Adipocyte (in vitro differentiated cells): ENCODE measurements around the gene ASB2.
A peak's percentile ranks its signal among the peaks of the same experiment; 100 is the strongest.

ENCODE experiments used
- DNase-seq: peaks from one replicate; pipeline ENCODE4 v3.0.0-alpha.2; 2015; ENCODE audit warnings: low read depth
- H3K27me3 ChIP-seq: replicated peaks from 2 replicates; pipeline ENCODE4 v1.7.0; 2013; ENCODE audit warnings: mild to moderate bottlenecking, low read length, moderate library complexity; ENCODE audit not compliant: control insufficient read depth, insufficient read depth
- H3K36me3 ChIP-seq: 2 replicates; pipeline ENCODE4 v1.7.0; 2013; ENCODE audit warnings: low read length, mild to moderate bottlenecking, moderate library complexity; ENCODE audit not compliant: control insufficient read depth, insufficient read depth, severe bottlenecking
- H3K4me1 ChIP-seq: 2 replicates; pipeline ENCODE4 v1.7.0; 2013; ENCODE audit warnings: mild to moderate bottlenecking, low read length, moderate library complexity; ENCODE audit not compliant: control insufficient read depth, insufficient read depth
- H3K4me3 ChIP-seq: 2 replicates; pipeline ENCODE4 v1.7.0; 2013; ENCODE audit warnings: mild to moderate bottlenecking, low read length, moderate library complexity
- H3K9ac ChIP-seq: 2 replicates; pipeline ENCODE4 v1.7.0; 2013; ENCODE audit warnings: mild to moderate bottlenecking, low read length, moderate library complexity
- H3K9me3 ChIP-seq: 2 replicates; pipeline ENCODE4 v1.7.0; 2013; ENCODE audit warnings: mild to moderate bottlenecking, low read length, moderate library complexity; ENCODE audit not compliant: control insufficient read depth

The ASB2 gene

GRCh38 chr14:93917141-93917540 is 59.2 kb downstream of the ASB2 start:
- Histone ChIP-seq H3K9me3 (peaks cover 19% of the 10 kb centered on the region), H3K36me3 (no peaks in the 10 kb centered on the region), H3K4me1 (no peaks in the 10 kb centered on the region), H3K9ac (no peak overlapping the region), H3K27me3 (peaks cover 12% of the 10 kb centered on the region), H3K4me3 (no peak overlapping the region)
- no peak for DNase-seq

GRCh38 chr14:93916498-93916897 is 59.9 kb downstream of the ASB2 start:
- DNase-seq = no peak
- peaks cover 16% of the 10 kb centered on the region for H3K27me3 ChIP-seq
- no peaks in the 10 kb centered on the region for H3K36me3 ChIP-seq
- H3K4me1 ChIP-seq = no peaks in the 10 kb centered on the region
- peaks cover 19% of the 10 kb centered on the region for H3K9me3 ChIP-seq
- no peak overlapping the region for H3K4me3 ChIP-seq
- H3K9ac ChIP-seq = no peak overlapping the region

- Histone ChIP-seq H3K27me3 (peaks cover 17% of the 10 kb centered on the region), H3K36me3 (no peaks in the 10 kb centered on the region), H3K9me3 (peaks cover 19% of the 10 kb centered on the region), H3K9ac (no peak overlapping the region), H3K4me1 (no peaks in the 10 kb centered on the region), H3K4me3 (no peak overlapping the region)
- no peak for DNase-seq
These were observed 60.6 kb downstream of the ASB2 start for GRCh38 chr14:93915800-93916199.

DNA sequence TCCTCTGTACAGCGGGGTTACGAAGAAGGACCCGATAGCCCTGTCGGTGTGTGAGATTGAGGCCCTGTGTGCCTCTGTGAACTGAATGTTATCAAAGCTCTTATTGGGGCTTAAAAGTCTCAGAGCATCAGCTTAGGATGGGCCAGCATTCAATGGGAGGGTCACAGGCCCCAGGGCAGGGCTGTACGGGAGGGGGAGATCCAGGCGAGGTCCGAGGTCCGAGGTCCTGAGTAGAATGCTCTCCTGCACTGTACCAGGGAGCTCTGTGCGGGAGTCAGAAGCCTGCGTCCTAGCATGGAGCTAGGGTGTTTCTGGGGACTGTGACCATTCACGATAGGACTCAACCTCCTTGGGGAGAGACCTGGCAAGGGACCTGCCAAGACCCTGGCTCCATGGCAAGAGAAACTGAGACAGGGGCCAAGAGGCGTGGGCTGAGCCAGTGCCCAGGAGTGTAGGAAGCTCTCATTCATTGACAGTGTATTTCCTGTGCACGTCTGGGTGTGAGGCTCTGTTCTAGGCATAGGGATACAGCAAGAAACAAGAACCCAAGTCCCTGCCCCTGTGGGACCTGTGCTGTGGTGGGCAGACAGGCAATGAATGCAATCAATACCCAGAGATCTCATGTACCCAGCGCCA is 61.2 kb downstream of the ASB2 start:
- Histone ChIP-seq H3K9me3 (peaks cover 18% of the 10 kb centered on the region), H3K4me3 (no peak overlapping the region), H3K9ac (no peak overlapping the region), H3K4me1 (no peaks in the 10 kb centered on the region), H3K27me3 (peaks cover 23% of the 10 kb centered on the region), H3K36me3 (no peaks in the 10 kb centered on the region)
- no peak for DNase-seq

GRCh38 chr14:93914278-93914677 is 62.1 kb downstream of the ASB2 start:
- Histone ChIP-seq H3K36me3 (no peaks in the 10 kb centered on the region), H3K27me3 (peaks cover 27% of the 10 kb centered on the region), H3K9ac (no peak overlapping the region), H3K4me1 (no peaks in the 10 kb centered on the region), H3K4me3 (no peak overlapping the region), H3K9me3 (peaks cover 9% of the 10 kb centered on the region)
- DNase-seq = no peak

DNA sequence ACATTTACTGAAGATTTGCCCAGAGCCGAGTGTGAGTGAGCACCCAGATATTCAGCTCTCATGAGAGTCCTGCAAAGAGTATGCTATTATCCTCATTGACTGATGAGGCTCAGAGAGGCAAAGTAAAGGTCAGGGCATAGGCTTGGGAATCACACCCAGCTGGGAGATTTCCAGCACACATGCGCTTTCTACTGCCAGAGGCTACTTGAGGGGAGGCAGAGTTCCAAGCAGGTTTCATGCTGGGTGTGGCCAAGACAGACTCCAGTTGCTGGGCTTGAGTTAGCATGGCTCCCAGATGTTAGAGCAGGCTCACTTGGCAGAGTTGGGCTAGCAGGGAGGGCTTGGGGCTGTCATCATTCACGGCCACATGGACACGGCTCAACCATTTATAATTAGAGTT is 63.6 kb downstream of the ASB2 start:
- Histone ChIP-seq H3K4me1 (no peaks in the 10 kb centered on the region), H3K9me3 (peaks cover 12% of the 10 kb centered on the region), H3K27me3 (peaks cover 34% of the 10 kb centered on the region), H3K4me3 (no peak overlapping the region), H3K9ac (no peak overlapping the region), H3K36me3 (no peaks in the 10 kb centered on the region)
- DNase-seq = no peak

DNA sequence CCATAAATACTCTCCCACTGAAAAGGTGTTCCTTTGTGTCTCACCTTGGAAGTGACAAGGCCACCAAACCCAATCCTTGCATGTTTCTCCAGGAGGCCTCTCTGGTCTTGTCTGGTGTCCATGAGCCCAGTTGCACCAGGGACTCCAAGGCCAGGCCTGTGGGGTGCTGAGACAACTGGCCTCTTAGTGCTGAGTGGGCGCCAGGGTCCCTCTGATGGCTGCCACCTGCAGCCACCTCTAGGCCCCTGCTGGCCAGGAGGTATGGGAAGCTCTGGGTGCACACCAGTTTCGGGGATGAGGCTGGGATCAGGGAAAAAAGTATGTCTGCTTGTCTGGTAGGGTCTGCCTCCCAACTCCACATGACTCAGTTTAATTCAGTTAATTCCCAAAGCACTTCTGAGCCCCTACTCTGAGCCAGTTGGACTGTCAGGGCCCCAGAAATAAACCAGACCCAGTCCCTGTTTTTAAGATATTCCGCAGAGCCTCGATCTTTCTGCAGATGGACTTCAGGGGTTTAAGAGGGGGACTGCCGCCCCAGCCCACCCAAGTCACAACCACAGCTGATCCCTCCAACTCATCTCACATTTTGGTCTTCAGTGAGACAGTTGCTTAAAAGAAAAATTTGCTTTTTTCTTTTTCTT is 64.3 kb downstream of the ASB2 start:
- Histone ChIP-seq H3K27me3 (peaks cover 32% of the 10 kb centered on the region), H3K36me3 (no peaks in the 10 kb centered on the region), H3K9me3 (peaks cover 12% of the 10 kb centered on the region), H3K4me3 (no peak overlapping the region), H3K9ac (no peak overlapping the region), H3K4me1 (no peaks in the 10 kb centered on the region)
- no peak for DNase-seq

DNA sequence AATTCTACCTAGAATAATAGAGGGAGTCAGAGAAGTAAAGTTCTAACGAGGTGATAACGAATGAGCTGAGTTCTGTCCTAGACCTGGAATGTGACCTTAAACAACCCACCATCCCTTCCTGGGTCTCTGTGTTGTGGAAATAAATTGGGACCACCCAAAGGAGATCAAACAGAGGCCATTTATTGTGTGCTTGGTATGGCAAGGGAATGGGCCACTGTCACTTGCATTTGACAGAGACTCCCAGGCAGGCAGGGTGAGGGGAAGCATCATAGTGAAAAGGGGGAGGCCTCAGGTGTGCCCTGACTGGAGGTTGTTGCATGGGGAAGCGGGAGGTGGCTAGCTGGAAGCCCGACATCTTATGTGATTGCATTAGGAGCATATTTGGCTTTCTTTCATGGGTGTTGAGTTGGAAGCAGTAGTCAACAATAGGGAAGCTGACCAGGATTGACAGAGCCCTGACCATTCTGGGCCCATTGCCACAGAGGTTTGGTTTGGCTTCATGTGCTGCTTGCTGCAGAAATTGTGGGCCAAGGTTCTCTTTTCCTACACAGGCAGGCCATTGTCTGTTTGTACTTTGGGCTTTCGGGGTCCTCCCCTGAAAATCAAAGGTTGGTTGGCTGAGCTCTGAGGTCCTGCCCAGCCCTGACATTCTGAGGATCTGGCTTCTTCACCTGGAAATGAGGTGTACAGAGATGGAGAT is 66.8 kb downstream of the ASB2 start:
- Histone ChIP-seq H3K9ac (no peak overlapping the region), H3K4me3 (no peak overlapping the region), H3K36me3 (no peaks in the 10 kb centered on the region), H3K4me1 (no peaks in the 10 kb centered on the region), H3K27me3 (peaks cover 24% of the 10 kb centered on the region), H3K9me3 (peaks cover 12% of the 10 kb centered on the region)
- DNase-seq = no peak

GRCh38 chr14:93906341-93907329 is 69.7 kb downstream of the ASB2 start:
- H3K9me3 ChIP-seq = peaks cover 6% of the 10 kb centered on the region
- no peak overlapping the region for H3K9ac ChIP-seq
- H3K27me3 ChIP-seq = peaks cover 33% of the 10 kb centered on the region
- DNase-seq = peak; percentile 53
- H3K4me1 ChIP-seq = no peaks in the 10 kb centered on the region
- H3K36me3 ChIP-seq = no peaks in the 10 kb centered on the region
- no peak overlapping the region for H3K4me3 ChIP-seq

GRCh38 chr14:93905623-93906022 is 70.7 kb downstream of the ASB2 start:
- no peaks in the 10 kb centered on the region for H3K36me3 ChIP-seq
- H3K4me3 ChIP-seq = no peak overlapping the region
- no peak for DNase-seq
- peaks cover 31% of the 10 kb centered on the region for H3K27me3 ChIP-seq
- H3K9ac ChIP-seq = no peak overlapping the region
- peaks cover 6% of the 10 kb centered on the region for H3K9me3 ChIP-seq
- no peaks in the 10 kb centered on the region for H3K4me1 ChIP-seq
